ENCODE measurements around the gene CLCNKB.

CLCNKB gene

DNA sequence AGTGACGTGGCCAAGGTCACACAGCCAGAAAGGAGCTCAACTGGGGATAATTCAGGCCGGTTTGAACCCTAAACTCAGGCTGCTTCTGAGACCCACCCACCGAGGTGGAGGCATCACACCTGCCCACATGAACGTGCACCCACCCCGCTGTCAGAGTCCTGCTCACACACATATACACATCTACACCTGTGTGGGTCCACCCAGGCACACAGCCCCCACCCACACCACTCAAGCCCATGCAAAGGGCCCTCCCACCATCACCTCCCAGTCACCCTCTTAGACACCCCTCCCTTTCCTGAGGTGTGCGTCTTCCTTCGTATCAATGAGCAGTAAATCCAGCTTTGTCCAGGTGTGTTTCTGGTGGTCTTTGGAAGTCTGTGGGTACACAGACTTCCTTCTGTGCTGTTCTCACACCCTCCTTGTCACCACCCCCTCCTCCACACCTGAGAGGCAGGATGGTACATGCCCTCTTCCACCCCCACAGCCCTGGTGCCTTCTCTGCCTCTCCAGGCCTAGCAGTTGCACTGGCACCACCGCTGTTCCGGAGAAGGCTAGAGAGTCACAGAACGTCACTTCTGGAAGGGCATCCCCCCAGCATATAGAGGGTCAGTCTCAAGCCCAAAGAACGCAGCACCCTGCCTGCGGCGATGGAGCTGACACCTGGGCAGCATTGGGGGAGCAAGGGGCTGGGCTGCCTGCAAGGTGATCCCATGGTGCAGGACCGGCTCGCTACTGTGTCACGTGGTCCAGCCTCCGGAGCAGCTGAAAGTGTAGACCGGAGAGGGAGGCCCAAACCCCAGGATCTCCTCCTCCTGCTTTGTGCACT is 48.7 kb downstream of the CLCNKB start:
- Histone ChIP-seq H3K27me3 (replicated peaks; ENCODE audit: control insufficient read depth, insufficient read depth, low read length, poor library complexity, severe bottlenecking) (no peaks in the 10 kb centered on the region), H3K4me1 (ENCODE audit: control insufficient read depth, insufficient read depth, low read length, poor library complexity, severe bottlenecking) (no peaks in the 10 kb centered on the region), H3K9me3 (ENCODE audit: control insufficient read depth, low read length) (no peaks in the 10 kb centered on the region), H3K4me3 (ENCODE audit: insufficient read depth, low read depth, low read length, poor library complexity, severe bottlenecking) (no peak overlapping the region), H3K36me3 (ENCODE audit: control insufficient read depth, insufficient read depth, low read length) (no peaks in the 10 kb centered on the region), H3K27ac (ENCODE audit: insufficient read depth, low read length, poor library complexity, severe bottlenecking) (no peak overlapping the region)
- DNase-seq = no peak

DNA sequence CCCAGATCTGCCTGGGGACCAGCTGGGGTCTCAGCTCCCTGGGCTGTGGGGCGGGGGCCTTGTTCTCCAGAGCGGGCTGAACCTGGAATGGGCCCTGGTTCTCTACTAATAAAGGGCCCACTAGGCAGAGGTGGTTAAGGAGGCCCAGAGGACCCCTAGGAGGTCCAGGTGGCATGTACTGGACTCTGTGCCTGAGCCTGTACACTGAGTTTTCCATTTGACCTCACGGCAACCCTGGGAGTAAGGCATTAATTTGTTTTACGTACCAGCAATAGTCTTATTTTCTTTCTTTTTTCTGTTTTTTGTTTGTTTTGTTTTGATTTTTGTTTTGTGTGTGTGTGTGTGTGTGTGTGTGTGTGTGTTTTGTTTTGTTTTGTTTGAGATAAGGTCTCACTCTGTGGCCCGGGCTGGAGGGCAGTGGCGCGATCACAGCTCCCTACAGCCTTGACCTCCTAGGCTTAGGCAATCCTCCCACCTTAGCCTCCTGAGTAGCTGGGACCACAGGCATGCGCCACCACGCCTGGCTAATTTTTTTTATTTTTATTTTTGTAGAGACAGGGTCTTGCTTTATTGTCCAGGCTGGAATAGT is 49.4 kb downstream of the CLCNKB start:
- no peak overlapping the region for H3K27ac ChIP-seq (ENCODE audit: insufficient read depth, low read length, poor library complexity, severe bottlenecking)
- no peaks in the 10 kb centered on the region for H3K9me3 ChIP-seq (ENCODE audit: control insufficient read depth, low read length)
- no peaks in the 10 kb centered on the region for H3K4me1 ChIP-seq (ENCODE audit: control insufficient read depth, insufficient read depth, low read length, poor library complexity, severe bottlenecking)
- no peaks in the 10 kb centered on the region for H3K27me3 ChIP-seq (replicated peaks; ENCODE audit: control insufficient read depth, insufficient read depth, low read length, poor library complexity, severe bottlenecking)
- no peak for DNase-seq
- H3K36me3 ChIP-seq (ENCODE audit: control insufficient read depth, insufficient read depth, low read length) = no peaks in the 10 kb centered on the region
- no peak overlapping the region for H3K4me3 ChIP-seq (ENCODE audit: insufficient read depth, low read depth, low read length, poor library complexity, severe bottlenecking)

DNA sequence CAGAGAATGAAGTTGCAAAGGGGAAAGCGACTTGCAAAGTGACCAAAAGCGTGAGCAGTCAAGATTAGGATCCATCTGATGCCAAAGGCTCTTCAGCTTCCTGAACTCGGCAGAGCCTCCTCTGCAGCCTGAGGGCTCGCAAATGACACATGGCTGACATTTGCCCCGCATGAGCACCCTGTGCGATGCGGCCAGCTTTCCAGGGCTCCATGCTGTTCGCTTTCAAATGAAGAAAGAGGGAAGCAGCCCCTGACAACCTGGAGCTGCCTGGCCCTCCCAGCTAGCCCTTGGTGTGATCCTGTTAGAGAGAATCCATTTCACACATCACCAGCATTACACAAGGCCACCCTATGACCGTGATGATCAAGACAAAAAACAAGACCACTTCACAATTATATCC is 50.0 kb downstream of the CLCNKB start:
- no peak for DNase-seq
- Histone ChIP-seq H3K27me3 (replicated peaks; ENCODE audit: control insufficient read depth, insufficient read depth, low read length, poor library complexity, severe bottlenecking) (no peaks in the 10 kb centered on the region), H3K9me3 (ENCODE audit: control insufficient read depth, low read length) (no peaks in the 10 kb centered on the region), H3K36me3 (ENCODE audit: control insufficient read depth, insufficient read depth, low read length) (no peaks in the 10 kb centered on the region), H3K4me3 (ENCODE audit: insufficient read depth, low read depth, low read length, poor library complexity, severe bottlenecking) (no peak overlapping the region), H3K4me1 (ENCODE audit: control insufficient read depth, insufficient read depth, low read length, poor library complexity, severe bottlenecking) (no peaks in the 10 kb centered on the region), H3K27ac (ENCODE audit: insufficient read depth, low read length, poor library complexity, severe bottlenecking) (no peak overlapping the region)

DNA sequence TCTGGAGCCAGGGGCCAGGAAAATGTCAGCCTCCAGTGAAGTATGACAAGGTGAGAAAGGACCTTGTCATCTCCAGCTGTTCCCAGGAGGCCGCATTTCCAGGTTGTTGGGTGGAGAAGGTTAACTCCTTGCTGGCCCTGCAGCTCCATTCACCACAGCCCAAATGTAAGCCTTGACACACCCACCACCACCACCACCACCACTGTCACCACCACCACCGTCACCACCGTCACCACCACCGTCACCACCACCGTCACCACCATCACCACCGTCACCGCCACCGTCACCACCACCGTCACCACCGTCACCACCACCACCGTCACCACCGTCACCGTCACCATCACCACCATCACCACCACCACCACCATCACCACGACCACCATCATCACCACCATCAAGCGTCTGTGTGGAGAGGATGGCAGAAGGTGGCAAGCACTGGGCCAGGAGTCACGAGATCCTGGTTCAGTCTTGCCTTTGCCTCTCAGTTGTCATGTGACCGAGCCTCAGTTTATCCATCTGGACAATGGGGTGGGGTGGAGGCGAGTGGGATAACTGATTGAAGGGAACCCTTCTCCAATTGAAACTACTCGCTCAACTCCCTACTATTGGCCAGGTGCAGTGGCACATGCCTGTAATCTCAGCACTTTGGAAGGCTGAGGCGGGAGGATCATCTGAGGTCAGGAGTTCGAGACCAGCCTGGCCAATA is 51.0 kb downstream of the CLCNKB start:
- Histone ChIP-seq H3K4me1 (ENCODE audit: control insufficient read depth, insufficient read depth, low read length, poor library complexity, severe bottlenecking) (no peaks in the 10 kb centered on the region), H3K36me3 (ENCODE audit: control insufficient read depth, insufficient read depth, low read length) (no peaks in the 10 kb centered on the region), H3K9me3 (ENCODE audit: control insufficient read depth, low read length) (no peaks in the 10 kb centered on the region), H3K27ac (ENCODE audit: insufficient read depth, low read length, poor library complexity, severe bottlenecking) (no peak overlapping the region), H3K4me3 (ENCODE audit: insufficient read depth, low read depth, low read length, poor library complexity, severe bottlenecking) (no peak overlapping the region), H3K27me3 (replicated peaks; ENCODE audit: control insufficient read depth, insufficient read depth, low read length, poor library complexity, severe bottlenecking) (no peaks in the 10 kb centered on the region)
- no peak for DNase-seq

DNA sequence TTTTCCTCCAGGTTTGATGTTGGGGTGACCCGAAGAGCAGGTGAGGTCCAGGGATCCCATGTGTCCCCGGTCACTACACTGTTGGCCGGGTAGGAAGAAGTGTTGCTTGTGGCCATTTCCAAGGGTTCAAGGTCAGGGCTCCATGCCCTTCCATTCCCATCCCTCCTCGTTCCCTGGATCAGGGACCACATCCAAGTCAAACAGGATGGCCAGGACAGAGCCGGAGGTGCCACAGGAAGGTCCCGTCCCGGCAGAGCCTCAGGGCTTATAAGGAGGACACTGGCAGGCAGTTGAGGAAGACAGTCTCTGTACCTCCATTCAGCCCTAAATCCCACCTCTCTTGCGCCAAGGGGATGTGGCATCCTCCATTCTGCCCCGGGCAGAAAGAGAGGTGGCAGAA is 51.9 kb downstream of the CLCNKB start:
- no peaks in the 10 kb centered on the region for H3K4me1 ChIP-seq (ENCODE audit: control insufficient read depth, insufficient read depth, low read length, poor library complexity, severe bottlenecking)
- no peak overlapping the region for H3K27ac ChIP-seq (ENCODE audit: insufficient read depth, low read length, poor library complexity, severe bottlenecking)
- DNase-seq = no peak
- H3K36me3 ChIP-seq (ENCODE audit: control insufficient read depth, insufficient read depth, low read length) = no peaks in the 10 kb centered on the region
- no peaks in the 10 kb centered on the region for H3K27me3 ChIP-seq (replicated peaks; ENCODE audit: control insufficient read depth, insufficient read depth, low read length, poor library complexity, severe bottlenecking)
- no peak overlapping the region for H3K4me3 ChIP-seq (ENCODE audit: insufficient read depth, low read depth, low read length, poor library complexity, severe bottlenecking)
- H3K9me3 ChIP-seq (ENCODE audit: control insufficient read depth, low read length) = no peaks in the 10 kb centered on the region

DNA sequence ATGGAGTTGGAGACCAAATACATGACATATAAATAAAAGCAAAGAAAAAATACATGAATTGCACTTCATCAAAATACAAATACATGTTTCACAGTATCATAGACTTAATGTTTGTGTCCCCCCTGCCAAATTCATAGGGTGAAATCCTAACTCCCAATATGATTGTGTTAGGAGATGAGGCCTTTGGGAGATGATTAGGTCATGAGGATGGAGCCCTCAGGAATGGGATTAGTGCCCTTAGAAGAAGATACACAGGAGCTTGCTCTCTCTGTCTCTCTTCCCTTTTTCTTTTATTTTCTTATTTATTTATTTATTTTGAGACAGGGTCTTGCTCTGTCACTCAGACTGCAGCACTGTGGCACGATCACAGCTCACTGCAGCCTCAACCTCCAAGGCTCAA is 55.8 kb downstream of the CLCNKB start:
- no peaks in the 10 kb centered on the region for H3K27me3 ChIP-seq (replicated peaks; ENCODE audit: control insufficient read depth, insufficient read depth, low read length, poor library complexity, severe bottlenecking)
- no peaks in the 10 kb centered on the region for H3K36me3 ChIP-seq (ENCODE audit: control insufficient read depth, insufficient read depth, low read length)
- no peaks in the 10 kb centered on the region for H3K9me3 ChIP-seq (ENCODE audit: control insufficient read depth, low read length)
- no peak for DNase-seq
- H3K4me3 ChIP-seq (ENCODE audit: insufficient read depth, low read depth, low read length, poor library complexity, severe bottlenecking) = no peak overlapping the region
- H3K4me1 ChIP-seq (ENCODE audit: control insufficient read depth, insufficient read depth, low read length, poor library complexity, severe bottlenecking) = no peaks in the 10 kb centered on the region
- no peak overlapping the region for H3K27ac ChIP-seq (ENCODE audit: insufficient read depth, low read length, poor library complexity, severe bottlenecking)

DNA sequence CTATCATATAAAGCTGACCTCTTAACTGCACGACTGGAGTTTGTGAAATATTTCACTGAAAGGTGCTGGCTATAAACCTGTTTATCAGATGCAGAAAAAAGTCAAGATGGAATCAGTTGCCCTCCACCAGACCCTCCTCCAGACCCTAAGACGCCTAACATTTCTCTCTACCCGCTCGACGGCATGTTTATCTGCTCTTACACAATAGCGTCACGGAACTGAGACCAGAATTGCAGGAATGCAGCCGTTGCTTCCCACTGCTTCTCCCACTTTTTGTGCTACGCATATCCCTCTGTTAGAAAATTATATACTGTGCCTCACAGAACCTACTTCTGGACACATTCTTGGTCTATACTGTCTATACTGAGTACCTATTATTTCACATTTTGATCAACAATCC is 58.0 kb downstream of the CLCNKB start:
- Histone ChIP-seq H3K4me3 (ENCODE audit: insufficient read depth, low read depth, low read length, poor library complexity, severe bottlenecking) (no peak overlapping the region), H3K27me3 (replicated peaks; ENCODE audit: control insufficient read depth, insufficient read depth, low read length, poor library complexity, severe bottlenecking) (no peaks in the 10 kb centered on the region), H3K36me3 (ENCODE audit: control insufficient read depth, insufficient read depth, low read length) (no peaks in the 10 kb centered on the region), H3K9me3 (ENCODE audit: control insufficient read depth, low read length) (no peaks in the 10 kb centered on the region), H3K4me1 (ENCODE audit: control insufficient read depth, insufficient read depth, low read length, poor library complexity, severe bottlenecking) (no peaks in the 10 kb centered on the region), H3K27ac (ENCODE audit: insufficient read depth, low read length, poor library complexity, severe bottlenecking) (no peak overlapping the region)
- DNase-seq = no peak
